Activated CD8-positive, alpha-beta memory T cell treated with anti-CD3 and anti-CD28 coated beads, Interleukin-2, amount 10 ng/mL, durations not matched to agents 7 days and 5 days (primary cell): Measurements from ENCODE around the gene ARHGAP42. TPM values are rescaled to one million over a fixed set of nuclear protein-coding genes. Genes with fewer than 3 reads are reported as not detected.

Experiments used
- ATAC-seq: fragments of 150-1000 bp; cut with Tn5 transposase; one replicate; pipeline ENCODE4 v1.10.0; 2021; ENCODE audit warnings: moderate library complexity
- CTCF ChIA-PET: fragments of 350-600 bp; sonication (Branson Sonifier 250); formaldehyde crosslinking; loops from one replicate; lab custom pipeline; 2021; ENCODE audit warnings: antibody characterized with exemption; lab: Charles Lee
- DNase-seq: peaks from one replicate; pipeline ENCODE4 v3.0.0-alpha.2; 2020
- H3K27ac Mint-ChIP-seq: one replicate; pipeline ENCODE4 v1.8.0; 2021; ENCODE audit warnings: mild to moderate bottlenecking, mixed read lengths
- H3K27me3 Mint-ChIP-seq: one replicate; pipeline ENCODE4 v1.8.0; 2021; ENCODE audit warnings: mixed read lengths
- H3K36me3 Mint-ChIP-seq: one replicate; pipeline ENCODE4 v1.8.0; 2021; ENCODE audit warnings: mild to moderate bottlenecking, mixed read lengths
- H3K4me1 Mint-ChIP-seq: one replicate; pipeline ENCODE4 v1.8.0; 2021; ENCODE audit warnings: mixed read lengths
- H3K4me3 Mint-ChIP-seq: one replicate; pipeline ENCODE4 v1.8.0; 2021; ENCODE audit warnings: mild to moderate bottlenecking, moderate library complexity, mixed read lengths
- H3K9me3 Mint-ChIP-seq: one replicate; pipeline ENCODE4 v1.8.0; 2022; ENCODE audit warnings: low read depth, mixed read lengths
- total RNA-seq, 2 experiments: library from RNA; stranded (reverse); gene quantifications; one replicate each; pipeline ENCODE4 v1.2.3, GENCODE V29; 2021

Gene ARHGAP42
- total RNA-seq, 2 experiments from 2014 or later = 0.61 TPM; not detected in 1

DNA sequence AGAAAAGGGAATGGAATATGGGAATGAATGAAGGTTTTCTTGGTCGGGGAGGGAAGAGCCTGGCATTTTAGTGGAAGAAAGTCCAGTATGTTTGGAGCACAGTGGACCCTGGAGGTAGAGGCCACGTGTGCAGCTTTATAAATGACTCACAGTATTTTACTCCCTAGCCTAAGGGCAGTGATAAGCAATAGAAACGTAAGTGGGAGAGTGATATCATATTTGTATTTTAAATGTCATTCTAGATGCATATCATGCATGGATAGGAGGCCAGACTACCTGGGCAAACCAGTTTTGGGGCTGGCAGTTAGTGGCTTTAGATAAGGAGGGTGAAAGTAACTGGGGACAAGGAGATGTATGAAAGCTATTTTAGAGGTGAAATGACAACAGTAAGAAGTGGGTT lies 174.1 kb downstream of the ARHGAP42 start:
- no peak for ATAC-seq
- DNase-seq = no peak
- Mint-ChIP-seq H3K4me3 (no peak overlapping the region), H3K27me3 (no peaks in the 10 kb centered on the region), H3K4me1 (no peaks in the 10 kb centered on the region), H3K27ac (no peak overlapping the region), H3K36me3 (no peaks in the 10 kb centered on the region), H3K9me3 (no peaks in the 10 kb centered on the region)
- CTCF ChIA-PET = no interaction called here

GRCh38 chr11:100863080-100863581 lies 176.0 kb downstream of the ARHGAP42 start:
- Mint-ChIP-seq H3K27me3 (no peaks in the 10 kb centered on the region), H3K27ac (no peak overlapping the region), H3K9me3 (no peaks in the 10 kb centered on the region), H3K4me3 (no peak overlapping the region), H3K4me1 (no peaks in the 10 kb centered on the region), H3K36me3 (no peaks in the 10 kb centered on the region)
- CTCF ChIA-PET = no interaction called here
- DNase-seq = no peak
- ATAC-seq = no peak

DNA sequence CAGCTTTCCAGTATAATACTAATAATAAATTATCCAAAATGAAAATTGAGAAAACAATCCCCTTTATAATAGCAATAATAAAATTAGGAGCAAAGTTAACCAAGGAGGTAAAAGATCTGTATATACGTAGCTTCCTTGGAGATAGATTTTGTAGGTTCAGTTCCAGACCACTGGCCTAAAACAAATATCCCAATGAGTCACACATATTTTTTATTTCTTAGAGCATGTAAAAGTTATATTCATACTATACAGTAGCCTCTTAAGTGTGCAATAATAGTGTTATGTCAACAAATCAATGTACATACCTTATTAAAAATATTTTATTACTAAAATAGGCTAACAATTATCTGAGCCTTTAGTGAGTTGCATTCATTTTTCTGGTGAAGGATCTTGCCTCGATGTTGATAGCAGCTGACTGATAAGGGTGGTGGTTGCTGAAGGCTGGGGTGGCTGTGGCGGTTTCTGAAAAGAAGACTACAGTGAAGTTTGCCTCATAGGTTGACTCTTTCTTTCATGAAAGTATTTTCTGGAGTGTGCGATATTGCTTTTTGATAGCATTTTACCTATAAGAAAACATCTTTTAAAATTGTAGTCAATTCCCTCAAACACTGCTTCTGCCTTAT lies 178.5 kb downstream of the ARHGAP42 start:
- CTCF ChIA-PET = no interaction called here
- H3K4me1 Mint-ChIP-seq = no peaks in the 10 kb centered on the region
- H3K4me3 Mint-ChIP-seq = no peak overlapping the region
- no peaks in the 10 kb centered on the region for H3K27me3 Mint-ChIP-seq
- no peaks in the 10 kb centered on the region for H3K36me3 Mint-ChIP-seq
- H3K27ac Mint-ChIP-seq = no peak overlapping the region
- no peak for ATAC-seq
- no peak for DNase-seq
- no peaks in the 10 kb centered on the region for H3K9me3 Mint-ChIP-seq

GRCh38 chr11:100866453-100866852 lies 179.4 kb downstream of the ARHGAP42 start:
- DNase-seq = no peak
- Mint-ChIP-seq H3K4me3 (no peak overlapping the region), H3K36me3 (no peaks in the 10 kb centered on the region), H3K27me3 (no peaks in the 10 kb centered on the region), H3K4me1 (no peaks in the 10 kb centered on the region), H3K27ac (no peak overlapping the region), H3K9me3 (no peaks in the 10 kb centered on the region)
- CTCF ChIA-PET = no interaction called here
- ATAC-seq = no peak

DNA sequence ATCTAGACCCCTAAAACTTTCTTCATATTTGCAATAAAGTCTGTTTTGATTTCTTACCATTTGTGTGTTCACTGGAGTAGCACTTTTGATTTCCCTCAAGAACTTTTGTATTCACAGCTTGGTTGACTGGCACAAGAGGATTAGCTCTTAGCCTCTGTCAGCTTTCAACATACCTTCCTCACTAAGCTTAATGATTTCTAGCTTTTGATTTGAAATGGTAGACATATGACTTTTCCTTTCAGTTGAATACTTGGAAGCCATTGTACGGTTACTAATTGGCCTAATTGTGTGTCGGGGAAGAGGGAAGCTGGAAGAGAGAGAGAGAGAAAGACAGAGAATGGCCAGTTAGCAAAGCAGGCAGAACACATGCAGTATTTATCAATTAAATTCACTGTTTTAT lies 180.5 kb downstream of the ARHGAP42 start:
- Mint-ChIP-seq H3K36me3 (no peaks in the 10 kb centered on the region), H3K4me3 (no peak overlapping the region), H3K9me3 (no peaks in the 10 kb centered on the region), H3K27me3 (no peaks in the 10 kb centered on the region), H3K4me1 (no peaks in the 10 kb centered on the region), H3K27ac (no peak overlapping the region)
- ATAC-seq (no peak), DNase-seq (no peak)
- CTCF ChIA-PET = no interaction called here

DNA sequence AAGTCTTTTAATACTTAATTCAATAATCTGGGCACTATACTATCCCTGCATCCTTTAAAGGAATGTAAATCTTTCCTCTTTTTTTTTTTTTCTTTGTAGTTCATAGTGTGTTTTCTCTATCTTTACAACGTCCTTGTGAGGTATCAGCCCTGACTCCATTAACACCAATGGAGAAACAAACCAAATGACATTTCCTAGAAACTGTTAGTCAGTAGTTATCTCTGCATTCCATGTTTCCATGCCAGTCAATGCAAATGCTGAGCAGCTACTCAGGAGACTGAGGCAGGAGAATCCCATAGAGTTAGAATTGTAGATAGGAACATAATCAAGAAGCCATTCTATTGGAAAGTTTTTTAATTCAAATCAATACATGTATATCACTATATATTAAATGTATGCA lies 182.2 kb downstream of the ARHGAP42 start:
- no peak overlapping the region for H3K4me3 Mint-ChIP-seq
- H3K27ac Mint-ChIP-seq = no peak overlapping the region
- H3K27me3 Mint-ChIP-seq = no peaks in the 10 kb centered on the region
- no peaks in the 10 kb centered on the region for H3K36me3 Mint-ChIP-seq
- DNase-seq (no peak), ATAC-seq (no peak)
- no peaks in the 10 kb centered on the region for H3K4me1 Mint-ChIP-seq
- H3K9me3 Mint-ChIP-seq = no peaks in the 10 kb centered on the region
- CTCF ChIA-PET = no interaction called here

DNA sequence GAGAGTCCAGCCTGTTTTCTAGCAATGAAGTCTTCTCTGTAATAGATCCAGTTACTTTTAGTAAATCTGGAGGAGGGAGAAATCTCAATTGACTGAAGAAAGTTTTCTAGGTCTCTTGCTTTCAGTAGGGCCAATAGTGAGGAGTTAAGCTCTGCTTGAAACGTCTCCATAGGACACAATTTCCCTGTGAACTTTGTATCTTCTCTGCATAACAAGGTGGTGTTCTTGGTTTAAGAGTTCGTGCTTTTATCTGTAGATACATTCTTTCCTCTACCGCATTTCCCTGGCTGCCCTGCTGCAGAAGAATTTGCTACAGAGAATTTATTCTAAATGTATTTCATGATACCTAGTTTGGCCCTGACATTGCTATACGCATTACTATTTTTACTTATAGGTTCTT lies 183.1 kb downstream of the ARHGAP42 start:
- Mint-ChIP-seq H3K4me3 (no peak overlapping the region), H3K4me1 (no peaks in the 10 kb centered on the region), H3K9me3 (no peaks in the 10 kb centered on the region), H3K27me3 (no peaks in the 10 kb centered on the region), H3K27ac (no peak overlapping the region), H3K36me3 (no peaks in the 10 kb centered on the region)
- ATAC-seq (no peak), DNase-seq (no peak)
- CTCF ChIA-PET = no interaction called here

GRCh38 chr11:100872951-100873740 lies 186.1 kb downstream of the ARHGAP42 start:
- no peaks in the 10 kb centered on the region for H3K27me3 Mint-ChIP-seq
- CTCF ChIA-PET = no interaction called here
- H3K4me1 Mint-ChIP-seq = no peaks in the 10 kb centered on the region
- H3K4me3 Mint-ChIP-seq = no peak overlapping the region
- no peak for DNase-seq
- H3K27ac Mint-ChIP-seq = no peak overlapping the region
- no peaks in the 10 kb centered on the region for H3K36me3 Mint-ChIP-seq
- H3K9me3 Mint-ChIP-seq = no peaks in the 10 kb centered on the region
- no peak for ATAC-seq

GRCh38 chr11:100874203-100874602 lies 187.1 kb downstream of the ARHGAP42 start:
- Mint-ChIP-seq H3K9me3 (peaks cover 3% of the 10 kb centered on the region), H3K4me3 (no peak overlapping the region), H3K36me3 (no peaks in the 10 kb centered on the region), H3K4me1 (no peaks in the 10 kb centered on the region), H3K27me3 (no peaks in the 10 kb centered on the region), H3K27ac (no peak overlapping the region)
- DNase-seq = no peak
- CTCF ChIA-PET = no interaction called here
- no peak for ATAC-seq

GRCh38 chr11:100875521-100875869 lies 188.4 kb downstream of the ARHGAP42 start:
- no peak overlapping the region for H3K4me3 Mint-ChIP-seq
- CTCF ChIA-PET = no interaction called here
- H3K27me3 Mint-ChIP-seq = no peaks in the 10 kb centered on the region
- H3K4me1 Mint-ChIP-seq = no peaks in the 10 kb centered on the region
- DNase-seq (no peak), ATAC-seq (no peak)
- H3K27ac Mint-ChIP-seq = no peak overlapping the region
- no peaks in the 10 kb centered on the region for H3K36me3 Mint-ChIP-seq
- H3K9me3 Mint-ChIP-seq = peaks cover 3% of the 10 kb centered on the region

DNA sequence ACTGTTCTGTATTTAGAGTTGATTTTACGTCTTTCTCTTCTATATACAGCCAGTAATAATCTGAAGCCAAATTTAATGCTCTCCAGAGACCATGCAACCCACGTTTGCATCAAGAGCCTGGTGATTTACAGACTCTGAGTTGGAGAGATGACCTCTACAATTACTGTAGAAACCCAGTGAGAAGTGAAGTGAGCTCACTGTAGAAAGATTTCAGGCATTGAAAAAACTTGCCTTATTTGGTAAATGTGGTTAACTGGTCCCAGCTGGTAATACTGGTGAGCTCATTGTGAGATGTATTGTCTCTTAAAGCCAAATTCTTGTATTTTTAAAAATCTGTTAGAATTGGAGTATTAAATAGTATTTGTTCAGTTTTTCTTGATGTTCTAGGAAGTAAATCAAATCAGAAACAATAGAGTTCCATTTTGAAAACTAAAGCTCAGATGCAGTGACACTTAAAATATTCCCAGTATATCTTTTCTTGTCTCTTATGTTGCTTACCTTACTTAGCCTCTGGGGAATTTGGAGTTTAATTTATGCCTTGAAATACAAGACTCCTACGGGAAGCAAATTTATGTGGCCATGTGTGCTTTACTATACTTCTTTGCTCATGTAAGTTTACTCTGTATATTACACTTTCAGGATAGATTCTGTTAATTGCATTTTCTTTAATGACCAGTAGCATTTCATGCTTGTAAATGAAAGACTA lies 189.9 kb downstream of the ARHGAP42 start:
- H3K36me3 Mint-ChIP-seq = no peaks in the 10 kb centered on the region
- DNase-seq (no peak), ATAC-seq (no peak)
- no peak overlapping the region for H3K4me3 Mint-ChIP-seq
- H3K27me3 Mint-ChIP-seq = no peaks in the 10 kb centered on the region
- no peaks in the 10 kb centered on the region for H3K4me1 Mint-ChIP-seq
- CTCF ChIA-PET = interaction anchor here (0.6 kb wide), 1 partner anchor 15 kb away, joined by 4 read pairs; no protein-coding TSS in a partner anchor
- no peak overlapping the region for H3K27ac Mint-ChIP-seq
- peaks cover 6% of the 10 kb centered on the region for H3K9me3 Mint-ChIP-seq

GRCh38 chr11:100878474-100878873 lies 191.4 kb downstream of the ARHGAP42 start:
- Mint-ChIP-seq H3K4me3 (no peak overlapping the region), H3K27me3 (no peaks in the 10 kb centered on the region), H3K36me3 (no peaks in the 10 kb centered on the region), H3K4me1 (no peaks in the 10 kb centered on the region), H3K27ac (no peak overlapping the region), H3K9me3 (peaks cover 6% of the 10 kb centered on the region)
- ATAC-seq (no peak), DNase-seq (no peak)
- CTCF ChIA-PET = no interaction called here

DNA sequence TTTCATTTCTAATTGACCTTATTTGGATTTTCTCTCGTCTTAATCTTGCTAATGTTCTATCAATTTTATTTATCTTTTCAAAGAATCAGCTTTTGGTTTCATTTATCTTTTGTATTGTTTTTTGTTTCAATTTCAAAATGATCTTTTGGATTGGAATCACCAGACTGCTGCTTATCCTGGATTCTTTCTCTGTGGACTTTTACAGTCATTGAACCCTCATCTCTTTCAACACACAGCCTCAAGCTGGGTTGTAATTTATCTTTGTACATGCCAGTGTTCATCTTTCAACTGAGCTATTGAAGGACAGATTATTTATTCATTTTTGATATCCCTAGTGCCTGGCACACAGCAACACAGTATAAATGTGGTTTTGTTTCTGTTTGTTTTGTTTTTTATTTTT lies 195.9 kb downstream of the ARHGAP42 start:
- no peak for DNase-seq
- CTCF ChIA-PET = no interaction called here
- H3K27me3 Mint-ChIP-seq = no peaks in the 10 kb centered on the region
- no peak overlapping the region for H3K27ac Mint-ChIP-seq
- no peak for ATAC-seq
- no peaks in the 10 kb centered on the region for H3K36me3 Mint-ChIP-seq
- H3K9me3 Mint-ChIP-seq = peaks cover 10% of the 10 kb centered on the region
- H3K4me1 Mint-ChIP-seq = no peaks in the 10 kb centered on the region
- no peak overlapping the region for H3K4me3 Mint-ChIP-seq

- no peak overlapping the region for H3K4me3 Mint-ChIP-seq
- H3K9me3 Mint-ChIP-seq = peaks cover 7% of the 10 kb centered on the region
- DNase-seq = no peak
- no peak overlapping the region for H3K27ac Mint-ChIP-seq
- no peak for ATAC-seq
- no peaks in the 10 kb centered on the region for H3K27me3 Mint-ChIP-seq
- no peaks in the 10 kb centered on the region for H3K36me3 Mint-ChIP-seq
- H3K4me1 Mint-ChIP-seq = no peaks in the 10 kb centered on the region
- CTCF ChIA-PET = no interaction called here
Observed at GRCh38 chr11:100883830-100884229, 196.7 kb downstream of the ARHGAP42 start.
